HepG2 (cell line): ENCODE data around the gene MAP2K2.

Source experiments
- ZZZ3 ChIP-seq: sonication (generic); formaldehyde crosslinking; IDR thresholded peaks from 2 replicates; pipeline ENCODE4 v1.4.0; 2020; ENCODE audit warnings: missing genetic modification reagents, mild to moderate bottlenecking, borderline replicate concordance
- TF ChIP-seq, protein P1 (sequence below): sonication (generic); formaldehyde crosslinking; IDR thresholded peaks from 2 replicates; pipeline ENCODE4 v1.5.1; 2020; ENCODE audit warnings: missing genetic modification reagents, mild to moderate bottlenecking, borderline replicate concordance

DNA sequence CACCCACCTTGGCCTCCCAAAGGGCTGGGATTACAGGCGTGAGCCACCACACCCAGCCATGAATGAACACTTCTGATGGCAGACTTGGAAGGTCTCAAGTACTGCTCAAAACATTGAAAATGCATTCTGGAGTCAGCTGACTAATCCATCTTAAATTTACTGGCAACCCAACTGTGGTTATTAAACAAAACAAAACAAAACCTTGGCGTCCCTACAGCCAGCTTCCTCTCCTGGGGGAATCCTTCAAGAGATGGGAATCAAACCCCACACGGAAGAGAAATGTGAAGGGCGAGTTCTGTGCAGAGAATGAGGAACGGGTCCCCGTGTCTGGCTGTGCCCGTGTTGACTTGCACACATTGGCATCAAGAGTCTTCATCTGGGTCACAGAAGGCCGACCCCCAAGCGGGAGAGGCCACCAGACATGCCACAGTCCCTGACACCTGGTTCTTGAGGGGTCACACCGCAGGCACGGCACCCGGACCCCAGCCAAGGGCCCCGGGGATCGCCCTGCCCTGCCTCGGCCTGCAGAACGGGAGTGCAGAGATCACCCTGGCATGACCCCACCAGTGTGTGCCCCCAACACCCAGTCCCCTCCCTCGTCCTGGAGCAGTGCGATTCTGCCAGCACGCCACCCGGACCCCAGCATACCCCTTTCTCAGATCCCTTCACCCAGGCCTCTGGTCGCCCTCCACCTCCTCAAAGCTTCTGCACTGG lies 3.2 kb downstream of the MAP2K2 start:
- no peak for TF ChIP-seq ZZZ3 (CRISPR knock-in tag)
- TF ChIP-seq, protein P1, sequence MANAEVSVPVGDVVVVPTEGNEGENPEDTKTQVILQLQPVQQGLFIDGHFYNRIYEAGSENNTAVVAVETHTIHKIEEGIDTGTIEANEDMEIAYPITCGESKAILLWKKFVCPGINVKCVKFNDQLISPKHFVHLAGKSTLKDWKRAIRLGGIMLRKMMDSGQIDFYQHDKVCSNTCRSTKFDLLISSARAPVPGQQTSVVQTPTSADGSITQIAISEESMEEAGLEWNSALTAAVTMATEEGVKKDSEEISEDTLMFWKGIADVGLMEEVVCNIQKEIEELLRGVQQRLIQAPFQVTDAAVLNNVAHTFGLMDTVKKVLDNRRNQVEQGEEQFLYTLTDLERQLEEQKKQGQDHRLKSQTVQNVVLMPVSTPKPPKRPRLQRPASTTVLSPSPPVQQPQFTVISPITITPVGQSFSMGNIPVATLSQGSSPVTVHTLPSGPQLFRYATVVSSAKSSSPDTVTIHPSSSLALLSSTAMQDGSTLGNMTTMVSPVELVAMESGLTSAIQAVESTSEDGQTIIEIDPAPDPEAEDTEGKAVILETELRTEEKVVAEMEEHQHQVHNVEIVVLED (CRISPR knock-in tag) = no peak
